Astrocyte (in vitro differentiated cells and primary cell): Measurements from ENCODE around the gene TUFT1.

Experiments used
- EZH2 ChIP-seq: IDR thresholded peaks from 2 replicates; pipeline ENCODE4 v1.6.1; 2012; ENCODE audit warnings: mild to moderate bottlenecking, low read length, inconsistent platforms; ENCODE audit not compliant: insufficient read depth
- TF ChIP-seq, protein P1 (sequence below): IDR thresholded peaks from 2 replicates; pipeline ENCODE4 v1.5.1; 2011; ENCODE audit warnings: low read depth, mild to moderate bottlenecking, inconsistent platforms, low read length, moderate library complexity; ENCODE audit not compliant: insufficient read depth

DNA sequence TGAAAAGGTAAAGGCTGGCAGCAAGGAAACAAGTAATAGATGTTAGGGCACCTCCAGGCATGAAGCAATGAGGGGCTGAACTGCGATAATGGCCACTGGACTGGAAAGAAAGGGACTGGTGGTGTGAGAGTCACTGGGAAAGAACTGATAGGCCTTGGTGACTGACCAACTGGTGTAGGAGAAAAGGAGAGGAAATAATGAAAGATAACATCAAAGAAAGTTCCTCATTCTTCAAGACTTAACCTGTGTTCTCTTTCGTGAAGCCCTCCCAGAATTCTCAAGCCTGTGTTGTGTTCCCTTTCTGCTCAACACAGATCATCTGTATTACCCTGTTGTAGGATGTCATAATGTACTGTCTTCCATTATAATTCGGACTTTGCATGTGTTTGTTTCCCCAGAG lies 50.9 kb downstream of the TUFT1 start:
- TF ChIP-seq, protein P1, sequence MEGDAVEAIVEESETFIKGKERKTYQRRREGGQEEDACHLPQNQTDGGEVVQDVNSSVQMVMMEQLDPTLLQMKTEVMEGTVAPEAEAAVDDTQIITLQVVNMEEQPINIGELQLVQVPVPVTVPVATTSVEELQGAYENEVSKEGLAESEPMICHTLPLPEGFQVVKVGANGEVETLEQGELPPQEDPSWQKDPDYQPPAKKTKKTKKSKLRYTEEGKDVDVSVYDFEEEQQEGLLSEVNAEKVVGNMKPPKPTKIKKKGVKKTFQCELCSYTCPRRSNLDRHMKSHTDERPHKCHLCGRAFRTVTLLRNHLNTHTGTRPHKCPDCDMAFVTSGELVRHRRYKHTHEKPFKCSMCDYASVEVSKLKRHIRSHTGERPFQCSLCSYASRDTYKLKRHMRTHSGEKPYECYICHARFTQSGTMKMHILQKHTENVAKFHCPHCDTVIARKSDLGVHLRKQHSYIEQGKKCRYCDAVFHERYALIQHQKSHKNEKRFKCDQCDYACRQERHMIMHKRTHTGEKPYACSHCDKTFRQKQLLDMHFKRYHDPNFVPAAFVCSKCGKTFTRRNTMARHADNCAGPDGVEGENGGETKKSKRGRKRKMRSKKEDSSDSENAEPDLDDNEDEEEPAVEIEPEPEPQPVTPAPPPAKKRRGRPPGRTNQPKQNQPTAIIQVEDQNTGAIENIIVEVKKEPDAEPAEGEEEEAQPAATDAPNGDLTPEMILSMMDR, result no peak
- no peak for TF ChIP-seq EZH2
